ENCODE results near the gene RPS21. TPM values are rescaled to one million over a fixed set of nuclear protein-coding genes. Genes with fewer than 3 reads are reported as not detected.

The RPS21 gene
- total and polyA plus RNA-seq, 2 of the 4 experiments (the other 2 are of a cell fraction) = 2,710 to 4,298 TPM

- H3K27ac ChIP-seq (ENCODE audit: insufficient read depth, low read length) = no peak overlapping the region
- peak; percentile 13 for ATAC-seq (ENCODE audit: low read depth)
- no peaks in the 10 kb centered on the region for H3K79me1 ChIP-seq (ENCODE audit: low read depth in 1 of 2, low read length in 2 of 2)
- H3K14ac ChIP-seq (replicated peaks; ENCODE audit: low read depth, low read length) = no peak overlapping the region
- no peaks in the 10 kb centered on the region for H3K9me3 ChIP-seq (ENCODE audit: control insufficient read depth, insufficient read depth, low read length)
- H2BK15ac ChIP-seq (ENCODE audit: low read depth, low read length) = no peak overlapping the region
- H3K27me3 ChIP-seq (ENCODE audit: control insufficient read depth, insufficient read depth, low read length) = no peaks in the 10 kb centered on the region
- no peak overlapping the region for H3K18ac ChIP-seq (ENCODE audit: low read depth, low read length)
- peak overlapping the region; percentile 89 for H2AK9ac ChIP-seq (replicated peaks; ENCODE audit: low read depth, low read length, poor library complexity)
- H3K9me1 ChIP-seq (ENCODE audit: insufficient read depth, low read length) = peaks cover 8% of the 10 kb centered on the region; the same call in 1 of the 2 replicates
- H3K36me3 ChIP-seq (ENCODE audit: control insufficient read depth, insufficient read depth, low read length) = peaks cover 4% of the 10 kb centered on the region; the same call in 1 of the 2 replicates
- peak overlapping the region; percentile 69 for H3K4me2 ChIP-seq (ENCODE audit: low read depth, low read length)
- no peak overlapping the region for H3K56ac ChIP-seq (ENCODE audit: extremely low read depth, insufficient read depth, low read length)
- intact Hi-C loops (cut with micrococcal nuclease) = no loop called here
- POLR2A ChIA-PET (ENCODE audit: unreplicated experiment) = no interaction called here
- BruUV-seq (replicated peaks) = no TSS peak
- in situ Hi-C loops (cut with MboI; ENCODE audit: low sequenced_read_pairs) = no loop called here
- dilution Hi-C loops (cut with HindIII; ENCODE audit: low sequenced_read_pairs, unreplicated experiment) = no loop called here
- no peak overlapping the region for H2BK20ac ChIP-seq (ENCODE audit: low read depth, low read length)
- peak overlapping the region; percentile 89 for H2AFZ ChIP-seq (replicated peaks; ENCODE audit: low read length, poor library complexity)
- WGBS, 2 experiments (ENCODE audit: extremely low coverage in 2 of 2, insufficient read length in 1 of 2) = 0% methylated on average over 57 of the region's 72 CpGs; no CpG with 5 or more reads in 1 of the 2 experiments
- CTCF ChIA-PET = interaction anchor here (0.8 to 2.2 kb wide), 2 partner anchors 8 to 64 kb away, joined by 3 to 8 read pairs; partner anchors contain the start of gene ADRM1
- no peak overlapping the region for H2AK5ac ChIP-seq (ENCODE audit: low read depth, low read length)
- H3K23ac ChIP-seq (ENCODE audit: low read depth, low read length) = no peak overlapping the region
- H3K4me1 ChIP-seq (ENCODE audit: control insufficient read depth, insufficient read depth, low read length) = peaks cover 33% of the 10 kb centered on the region
- no peak overlapping the region for H3K4ac ChIP-seq (ENCODE audit: low read depth, low read length)
- H2BK120ac ChIP-seq (ENCODE audit: low read depth, low read length) = no peak overlapping the region
- DNase-seq = no peak
- H4K91ac ChIP-seq (ENCODE audit: insufficient read depth, low read depth, low read length) = no peak overlapping the region
- peak overlapping the region; percentile 69 for H3K4me3 ChIP-seq (ENCODE audit: insufficient read depth, low read depth, low read length)
- 0 out of 2 replicates have a peak overlapping the region, but pooled peaks have one; percentile 7 for H3K9ac ChIP-seq (ENCODE audit: low read depth, low read length)
- peaks cover 26% of the 10 kb centered on the region for H4K20me1 ChIP-seq (ENCODE audit: insufficient read depth, low read length)
- no peak overlapping the region for H2BK5ac ChIP-seq (ENCODE audit: low read depth, low read length, poor library complexity, severe bottlenecking)
- no peak overlapping the region for H4K5ac ChIP-seq (ENCODE audit: low read depth, low read length)
- TF ChIP-seq BHLHE40 (IDR thresholded peaks at IDR 0.05; ENCODE audit: low read depth, low read length) = no peak
- no peak for TF ChIP-seq MXI1 (IDR thresholded peaks at IDR 0.05; ENCODE audit: borderline replicate concordance, low read depth, low read length)
- TF ChIP-seq RFX5 (IDR thresholded peaks at IDR 0.05; ENCODE audit: low read depth, low read length) = no peak
- H4K8ac ChIP-seq (ENCODE audit: low read depth in 2 of 2, low read length in 2 of 2) = no peak overlapping the region
Observed at GRCh38 chr20:62366370-62367135, 20.4 kb upstream of the RPS21 start.

All from IMR-90 (cell line).